K562 (cell line): ENCODE data around the gene OR2C3. TPM values are rescaled to one million over a fixed set of nuclear protein-coding genes. Genes with fewer than 3 reads are reported as not detected.

Experiments
- BRD4 ChIP-seq: fragments of 200-600 bp; sonication (generic); IDR thresholded peaks from 2 replicates; pipeline ENCODE4 v1.6.1; 2017; ENCODE audit warnings: inconsistent platforms
- CTBP1 ChIP-seq: fragments of 450-650 bp; IDR thresholded peaks from 2 replicates; pipeline ENCODE4 v1.6.1; 2016; ENCODE audit warnings: borderline replicate concordance
- ETV5 ChIP-seq: sonication (generic); formaldehyde crosslinking; IDR thresholded peaks from 2 replicates; pipeline ENCODE4 v1.4.0; 2020; ENCODE audit warnings: low read depth, mild to moderate bottlenecking, missing genetic modification reagents
- MYNN ChIP-seq, 2 experiments: sonication (generic); formaldehyde crosslinking in 1 of 2; IDR thresholded peaks; 2 replicates each; pipeline versions ENCODE4 v1.5.0 to v1.6.1; 2016 to 2020; ENCODE audit warnings: antibody characterized with exemption in 1 of 2, missing genetic modification reagents in 1 of 2
- NEUROD1 ChIP-seq: fragments of 150-350 bp; IDR thresholded peaks from 2 replicates; pipeline ENCODE4 v1.6.1; 2014; ENCODE audit warnings: borderline replicate concordance, low read length, low read depth; ENCODE audit not compliant: partially characterized antibody
- POLR3G ChIP-seq: IDR thresholded peaks from 2 replicates; pipeline ENCODE4 v1.6.1; 2011; ENCODE audit not compliant: insufficient read length, insufficient replicate concordance; ENCODE audit errors: extremely low read depth
- RNF2 ChIP-seq: sonication (generic); IDR thresholded peaks from 2 replicates; pipeline ENCODE4 v1.6.1; 2016
- SMAD4 ChIP-seq: fragments of 250-450 bp; sonication (Bioruptor Pico); conservative IDR thresholded peaks from 2 replicates; pipeline ENCODE4 v1.8.0; 2021; ENCODE audit warnings: inconsistent platforms, mild to moderate bottlenecking, moderate library complexity
- ZNF12 ChIP-seq: sonication (generic); formaldehyde crosslinking; IDR thresholded peaks from 2 replicates; pipeline ENCODE4 v1.4.0; 2020; ENCODE audit warnings: mild to moderate bottlenecking, missing genetic modification reagents
- polyA plus RNA-seq, 8 experiments: library from polyadenylated mRNA; depleted of rRNA in 4 of 8; stranded (reverse) in 5 of 8; unstranded in 3 of 8; fragments of >200 nt; fragmentation: Nextera tagmentation in 2 of 8; fragmentation: Illumina TruSeq in 1 of 8; extraction: Ambion mirVana in 2 of 8; extraction: Trizol in 1 of 8; gene quantifications; 2 replicates each; pipeline versions ENCODE4 v1.2.1 to v1.2.3, GENCODE V29; 2011 to 2014; ENCODE audit warnings: inconsistent platforms in 1 of 8, missing spikeins in 1 of 8
- total RNA-seq, 7 experiments: library from RNA; depleted of rRNA in 6 of 7; stranded (reverse); fragments of >200 nt in 6 of 7; fragmentation: Illumina TruSeq in 2 of 7; extraction: Trizol in 2 of 7; gene quantifications; 2 replicates each; pipeline versions ENCODE4 v1.2.1 to v1.2.3, GENCODE V29; 2011 to 2021; ENCODE audit warnings: low replicate concordance in 1 of 7
- TF ChIP-seq, protein P1 (sequence below): sonication (generic); formaldehyde crosslinking; IDR thresholded peaks from 2 replicates; pipeline ENCODE4 v1.8.0; 2022; ENCODE audit warnings: mild to moderate bottlenecking, missing genetic modification reagents
- TF ChIP-seq, protein P2 (sequence below), 2 experiments: fragments of 450-650 bp in 1 of 2; sonication (generic) in 1 of 2; formaldehyde crosslinking in 1 of 2; IDR thresholded peaks; 2 replicates each; pipeline versions ENCODE4 v1.7.1 to v1.9.0; 2016 to 2022; ENCODE audit warnings: inconsistent platforms in 1 of 2, mild to moderate bottlenecking in 1 of 2, missing genetic modification reagents in 1 of 2
- TF ChIP-seq, protein P3 (sequence below): IDR thresholded peaks from 2 replicates; pipeline ENCODE4 v1.6.1; 2016; ENCODE audit warnings: missing genetic modification characterization, missing compliant biosample characterization

OR2C3 gene
- total and polyA plus RNA-seq, 9 of the 15 experiments (the other 6 are each of a cell fraction or from before 2014, with no cell fraction given) = under 0.01 to 0.05 (median 0.03) TPM; not detected in 4

DNA sequence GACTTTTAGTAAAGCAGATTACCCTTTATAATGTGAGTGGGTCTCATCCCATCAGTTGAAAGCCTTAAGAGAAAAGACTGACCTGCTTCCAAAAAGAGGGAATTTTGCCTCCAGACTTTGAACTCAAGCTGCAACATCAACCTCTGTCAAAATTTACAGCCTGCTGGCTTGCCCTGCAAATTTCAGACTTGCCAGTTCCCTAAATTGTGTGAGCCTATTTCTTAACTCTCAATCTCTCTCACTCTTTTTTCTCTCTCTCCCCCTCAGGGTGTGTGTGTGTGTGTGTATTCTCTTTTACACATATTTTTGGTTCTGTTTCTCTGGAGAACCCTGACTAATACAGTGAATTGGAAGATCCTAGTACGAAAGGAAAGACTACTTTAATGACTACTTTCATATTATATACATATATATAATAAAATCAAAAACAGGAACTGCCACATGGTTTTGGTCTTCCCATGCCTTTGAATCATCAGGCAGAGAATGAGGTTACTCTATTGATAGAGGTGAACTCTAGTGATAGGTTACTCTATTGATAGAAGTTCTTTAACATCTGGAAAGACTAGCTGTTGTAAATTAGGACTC lies 6.4 kb downstream of the OR2C3 start (continued):
- TF ChIP-seq, protein P1, sequence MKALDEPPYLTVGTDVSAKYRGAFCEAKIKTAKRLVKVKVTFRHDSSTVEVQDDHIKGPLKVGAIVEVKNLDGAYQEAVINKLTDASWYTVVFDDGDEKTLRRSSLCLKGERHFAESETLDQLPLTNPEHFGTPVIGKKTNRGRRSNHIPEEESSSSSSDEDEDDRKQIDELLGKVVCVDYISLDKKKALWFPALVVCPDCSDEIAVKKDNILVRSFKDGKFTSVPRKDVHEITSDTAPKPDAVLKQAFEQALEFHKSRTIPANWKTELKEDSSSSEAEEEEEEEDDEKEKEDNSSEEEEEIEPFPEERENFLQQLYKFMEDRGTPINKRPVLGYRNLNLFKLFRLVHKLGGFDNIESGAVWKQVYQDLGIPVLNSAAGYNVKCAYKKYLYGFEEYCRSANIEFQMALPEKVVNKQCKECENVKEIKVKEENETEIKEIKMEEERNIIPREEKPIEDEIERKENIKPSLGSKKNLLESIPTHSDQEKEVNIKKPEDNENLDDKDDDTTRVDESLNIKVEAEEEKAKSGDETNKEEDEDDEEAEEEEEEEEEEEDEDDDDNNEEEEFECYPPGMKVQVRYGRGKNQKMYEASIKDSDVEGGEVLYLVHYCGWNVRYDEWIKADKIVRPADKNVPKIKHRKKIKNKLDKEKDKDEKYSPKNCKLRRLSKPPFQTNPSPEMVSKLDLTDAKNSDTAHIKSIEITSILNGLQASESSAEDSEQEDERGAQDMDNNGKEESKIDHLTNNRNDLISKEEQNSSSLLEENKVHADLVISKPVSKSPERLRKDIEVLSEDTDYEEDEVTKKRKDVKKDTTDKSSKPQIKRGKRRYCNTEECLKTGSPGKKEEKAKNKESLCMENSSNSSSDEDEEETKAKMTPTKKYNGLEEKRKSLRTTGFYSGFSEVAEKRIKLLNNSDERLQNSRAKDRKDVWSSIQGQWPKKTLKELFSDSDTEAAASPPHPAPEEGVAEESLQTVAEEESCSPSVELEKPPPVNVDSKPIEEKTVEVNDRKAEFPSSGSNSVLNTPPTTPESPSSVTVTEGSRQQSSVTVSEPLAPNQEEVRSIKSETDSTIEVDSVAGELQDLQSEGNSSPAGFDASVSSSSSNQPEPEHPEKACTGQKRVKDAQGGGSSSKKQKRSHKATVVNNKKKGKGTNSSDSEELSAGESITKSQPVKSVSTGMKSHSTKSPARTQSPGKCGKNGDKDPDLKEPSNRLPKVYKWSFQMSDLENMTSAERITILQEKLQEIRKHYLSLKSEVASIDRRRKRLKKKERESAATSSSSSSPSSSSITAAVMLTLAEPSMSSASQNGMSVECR (CRISPR knock-in tag) = no peak
- TF ChIP-seq RNF2 (no peak), SMAD4 (CRISPR knock-in tag) (no peak), POLR3G (no peak), CTBP1 (no peak), NEUROD1 (no peak), BRD4 (no peak), MYNN (IDR thresholded peaks at IDR 0.05) (no peak), MYNN (CRISPR knock-in tag; IDR thresholded peaks at IDR 0.05) (no peak), ZNF12 (CRISPR knock-in tag) (no peak), ETV5 (CRISPR knock-in tag) (no peak)
- TF ChIP-seq, protein P2, sequence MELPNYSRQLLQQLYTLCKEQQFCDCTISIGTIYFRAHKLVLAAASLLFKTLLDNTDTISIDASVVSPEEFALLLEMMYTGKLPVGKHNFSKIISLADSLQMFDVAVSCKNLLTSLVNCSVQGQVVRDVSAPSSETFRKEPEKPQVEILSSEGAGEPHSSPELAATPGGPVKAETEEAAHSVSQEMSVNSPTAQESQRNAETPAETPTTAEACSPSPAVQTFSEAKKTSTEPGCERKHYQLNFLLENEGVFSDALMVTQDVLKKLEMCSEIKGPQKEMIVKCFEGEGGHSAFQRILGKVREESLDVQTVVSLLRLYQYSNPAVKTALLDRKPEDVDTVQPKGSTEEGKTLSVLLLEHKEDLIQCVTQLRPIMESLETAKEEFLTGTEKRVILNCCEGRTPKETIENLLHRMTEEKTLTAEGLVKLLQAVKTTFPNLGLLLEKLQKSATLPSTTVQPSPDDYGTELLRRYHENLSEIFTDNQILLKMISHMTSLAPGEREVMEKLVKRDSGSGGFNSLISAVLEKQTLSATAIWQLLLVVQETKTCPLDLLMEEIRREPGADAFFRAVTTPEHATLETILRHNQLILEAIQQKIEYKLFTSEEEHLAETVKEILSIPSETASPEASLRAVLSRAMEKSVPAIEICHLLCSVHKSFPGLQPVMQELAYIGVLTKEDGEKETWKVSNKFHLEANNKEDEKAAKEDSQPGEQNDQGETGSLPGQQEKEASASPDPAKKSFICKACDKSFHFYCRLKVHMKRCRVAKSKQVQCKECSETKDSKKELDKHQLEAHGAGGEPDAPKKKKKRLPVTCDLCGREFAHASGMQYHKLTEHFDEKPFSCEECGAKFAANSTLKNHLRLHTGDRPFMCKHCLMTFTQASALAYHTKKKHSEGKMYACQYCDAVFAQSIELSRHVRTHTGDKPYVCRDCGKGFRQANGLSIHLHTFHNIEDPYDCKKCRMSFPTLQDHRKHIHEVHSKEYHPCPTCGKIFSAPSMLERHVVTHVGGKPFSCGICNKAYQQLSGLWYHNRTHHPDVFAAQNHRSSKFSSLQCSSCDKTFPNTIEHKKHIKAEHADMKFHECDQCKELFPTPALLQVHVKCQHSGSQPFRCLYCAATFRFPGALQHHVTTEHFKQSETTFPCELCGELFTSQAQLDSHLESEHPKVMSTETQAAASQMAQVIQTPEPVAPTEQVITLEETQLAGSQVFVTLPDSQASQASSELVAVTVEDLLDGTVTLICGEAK (IDR thresholded peaks at IDR 0.05) = no peak
- TF ChIP-seq, protein P2 (CRISPR knock-in tag; IDR thresholded peaks at IDR 0.05) = no peak
- TF ChIP-seq, protein P3, sequence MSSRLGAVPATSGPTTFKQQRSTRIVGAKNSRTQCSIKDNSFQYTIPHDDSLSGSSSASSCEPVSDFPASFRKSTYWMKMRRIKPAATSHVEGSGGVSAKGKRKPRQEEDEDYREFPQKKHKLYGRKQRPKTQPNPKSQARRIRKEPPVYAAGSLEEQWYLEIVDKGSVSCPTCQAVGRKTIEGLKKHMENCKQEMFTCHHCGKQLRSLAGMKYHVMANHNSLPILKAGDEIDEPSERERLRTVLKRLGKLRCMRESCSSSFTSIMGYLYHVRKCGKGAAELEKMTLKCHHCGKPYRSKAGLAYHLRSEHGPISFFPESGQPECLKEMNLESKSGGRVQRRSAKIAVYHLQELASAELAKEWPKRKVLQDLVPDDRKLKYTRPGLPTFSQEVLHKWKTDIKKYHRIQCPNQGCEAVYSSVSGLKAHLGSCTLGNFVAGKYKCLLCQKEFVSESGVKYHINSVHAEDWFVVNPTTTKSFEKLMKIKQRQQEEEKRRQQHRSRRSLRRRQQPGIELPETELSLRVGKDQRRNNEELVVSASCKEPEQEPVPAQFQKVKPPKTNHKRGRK (tag) = no peak
